ENCODE measurements around the gene WDR73. TPM values are rescaled to one million over a fixed set of nuclear protein-coding genes. Genes with fewer than 3 reads are reported as not detected.
"Not testable (repeated sequence)": the region's sequence is repeated elsewhere in the genome, so short reads cannot be mapped to it uniquely, and the experiment has no call there.

Gene WDR73
- total RNA-seq, 4 donors from 2014 or later: 12.7 to 37.4 (median 26.5) TPM

DNA sequence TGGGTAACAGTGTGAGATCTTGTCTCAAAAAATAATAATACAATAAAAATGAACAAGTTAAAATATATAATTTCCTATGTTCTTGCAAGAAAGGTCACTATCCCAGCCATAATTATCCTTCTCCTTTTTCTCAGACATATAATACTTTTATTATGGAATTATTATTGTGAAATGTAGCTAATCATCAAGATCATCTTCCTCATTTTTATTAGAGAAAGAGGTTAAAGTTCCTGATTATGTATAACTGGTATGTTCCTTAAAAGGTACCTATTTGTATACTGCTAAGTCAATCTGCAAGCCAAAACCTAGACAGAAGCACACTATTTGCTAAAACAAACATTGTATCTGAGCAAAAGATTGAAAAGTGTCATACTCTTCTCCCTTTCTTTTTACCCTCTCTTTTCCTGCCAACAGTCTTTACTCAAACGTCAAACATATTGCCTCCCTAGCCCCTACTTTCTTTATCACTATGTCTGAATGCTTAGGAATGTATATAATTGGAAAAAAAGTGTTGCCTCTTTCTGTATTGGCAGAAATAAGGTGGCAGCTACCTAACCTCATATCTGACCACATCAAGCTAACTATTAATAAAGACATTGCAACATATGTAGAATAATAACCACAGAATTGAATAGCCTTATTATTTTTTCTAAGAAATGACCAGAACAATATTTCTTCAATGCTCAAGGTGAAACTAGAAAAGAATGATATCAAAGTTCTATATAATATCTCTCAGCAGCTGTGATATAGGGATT lies 43.3 kb upstream of the WDR73 start:
- no peak overlapping the region for H3K4me3 ChIP-seq
- TF ChIP-seq POLR2AphosphoS5 (IDR thresholded peaks at IDR 0.05): no peak
- no peak for TF ChIP-seq EP300 (IDR thresholded peaks at IDR 0.05; ENCODE audit: low read depth)
- TF ChIP-seq, protein P1, sequence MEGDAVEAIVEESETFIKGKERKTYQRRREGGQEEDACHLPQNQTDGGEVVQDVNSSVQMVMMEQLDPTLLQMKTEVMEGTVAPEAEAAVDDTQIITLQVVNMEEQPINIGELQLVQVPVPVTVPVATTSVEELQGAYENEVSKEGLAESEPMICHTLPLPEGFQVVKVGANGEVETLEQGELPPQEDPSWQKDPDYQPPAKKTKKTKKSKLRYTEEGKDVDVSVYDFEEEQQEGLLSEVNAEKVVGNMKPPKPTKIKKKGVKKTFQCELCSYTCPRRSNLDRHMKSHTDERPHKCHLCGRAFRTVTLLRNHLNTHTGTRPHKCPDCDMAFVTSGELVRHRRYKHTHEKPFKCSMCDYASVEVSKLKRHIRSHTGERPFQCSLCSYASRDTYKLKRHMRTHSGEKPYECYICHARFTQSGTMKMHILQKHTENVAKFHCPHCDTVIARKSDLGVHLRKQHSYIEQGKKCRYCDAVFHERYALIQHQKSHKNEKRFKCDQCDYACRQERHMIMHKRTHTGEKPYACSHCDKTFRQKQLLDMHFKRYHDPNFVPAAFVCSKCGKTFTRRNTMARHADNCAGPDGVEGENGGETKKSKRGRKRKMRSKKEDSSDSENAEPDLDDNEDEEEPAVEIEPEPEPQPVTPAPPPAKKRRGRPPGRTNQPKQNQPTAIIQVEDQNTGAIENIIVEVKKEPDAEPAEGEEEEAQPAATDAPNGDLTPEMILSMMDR (IDR thresholded peaks at IDR 0.05): no peak
- no peak for TF ChIP-seq POLR2A (IDR thresholded peaks at IDR 0.05)
- no peak overlapping the region for H3K27ac ChIP-seq
- H3K36me3 ChIP-seq: no peaks in the 10 kb centered on the region
- intact Hi-C loops (cut with DNase I; ENCODE audit: low total_unique reads) (no loop called here), in situ Hi-C loops (cut with MboI; ENCODE audit: low pct_ligation_motif_present in 1 of 4, low pct_unique_long_range_greater_than_20kb in 1 of 4, low sequenced_read_pairs in 3 of 4) (no loop called here)
- no peaks in the 10 kb centered on the region for H3K9me3 ChIP-seq
- DNase-seq: no peak
- H3K4me1 ChIP-seq: peaks cover 0 to 20% (median 1%) of the 10 kb centered on the region in 4 donors
- 40 to 54% methylated on average over 1 of the region's 1 CpG for WGBS, 2 donors (ENCODE audit: low coverage in 1 of 2)
- no peaks in the 10 kb centered on the region for H3K27me3 ChIP-seq

DNA sequence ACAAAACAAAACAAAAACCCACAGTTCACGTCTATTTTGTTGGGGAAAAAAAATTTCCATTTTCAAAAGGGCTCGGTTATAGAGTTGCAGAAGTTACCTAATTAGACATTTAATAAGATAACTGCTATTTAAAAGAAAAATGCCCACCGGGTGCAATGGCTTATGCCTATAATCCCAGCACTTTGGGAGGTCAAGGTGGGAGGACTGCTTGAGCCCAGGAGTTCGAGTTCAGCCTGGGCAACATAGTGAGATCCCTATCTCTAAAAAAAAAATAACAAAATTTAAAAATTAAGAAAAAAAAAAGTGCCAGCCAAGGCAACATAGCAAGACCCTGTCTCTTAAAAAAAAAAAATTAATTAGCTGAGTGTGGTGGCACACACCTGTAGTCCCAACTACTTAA lies 42.7 kb upstream of the WDR73 start:
- WGBS, 2 donors (ENCODE audit: low coverage in 1 of 2): 76 to 78% methylated on average over 4 of the region's 4 CpGs
- DNase-seq: no peak
- no peak overlapping the region for H3K4me3 ChIP-seq
- TF ChIP-seq, protein P1 (IDR thresholded peaks at IDR 0.05): no peak
- TF ChIP-seq POLR2A (IDR thresholded peaks at IDR 0.05): no peak
- TF ChIP-seq POLR2AphosphoS5 (IDR thresholded peaks at IDR 0.05): no peak
- no peak for TF ChIP-seq EP300 (IDR thresholded peaks at IDR 0.05; ENCODE audit: low read depth)
- in situ Hi-C loops (cut with MboI; ENCODE audit: low pct_ligation_motif_present in 1 of 4, low pct_unique_long_range_greater_than_20kb in 1 of 4, low sequenced_read_pairs in 3 of 4) (no loop called here), intact Hi-C loops (cut with DNase I; ENCODE audit: low total_unique reads) (no loop called here)
- no peak overlapping the region for H3K27ac ChIP-seq
- H3K4me1 ChIP-seq: peaks cover 0 to 20% (median 0%) of the 10 kb centered on the region in 4 donors
- H3K27me3 ChIP-seq: no peaks in the 10 kb centered on the region
- H3K36me3 ChIP-seq: no peaks in the 10 kb centered on the region
- no peaks in the 10 kb centered on the region for H3K9me3 ChIP-seq

DNA sequence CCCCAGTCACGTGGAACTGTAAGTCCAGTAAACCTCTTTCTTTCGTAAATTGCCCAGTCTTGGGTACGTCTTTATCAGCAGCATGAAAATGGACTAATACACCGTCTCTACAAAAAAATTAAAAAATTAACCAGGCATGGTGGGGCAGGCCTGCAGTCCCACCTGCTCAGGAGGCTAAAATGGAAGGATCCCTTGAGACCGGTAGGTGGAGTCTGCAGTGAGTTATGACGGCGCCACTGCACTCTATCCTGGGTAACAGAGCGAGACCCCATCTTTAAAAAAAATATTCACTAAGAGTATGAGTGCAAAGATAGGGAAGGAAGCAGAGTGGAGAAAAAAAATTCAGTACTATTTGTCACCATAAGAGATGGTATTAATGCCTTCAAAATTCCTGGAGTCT lies 36.3 kb upstream of the WDR73 start:
- Histone ChIP-seq H3K4me1 (peaks cover 0 to 3% (median 0%) of the 10 kb centered on the region in 4 donors), H3K27ac (no peak overlapping the region), H3K4me3 (no peak overlapping the region), H3K9me3 (no peaks in the 10 kb centered on the region), H3K27me3 (no peaks in the 10 kb centered on the region), H3K36me3 (peaks cover 0 to 24% (median 9%) of the 10 kb centered on the region in 4 donors)
- in situ Hi-C loops (cut with MboI; ENCODE audit: low pct_ligation_motif_present in 1 of 4, low pct_unique_long_range_greater_than_20kb in 1 of 4, low sequenced_read_pairs in 3 of 4) (no loop called here), intact Hi-C loops (cut with DNase I; ENCODE audit: low total_unique reads) (no loop called here)
- no peak for DNase-seq
- WGBS, 2 donors (ENCODE audit: low coverage in 1 of 2): 97 to 100% methylated on average over 6 to 8 of the region's 8 CpGs
- TF ChIP-seq, protein P1 (IDR thresholded peaks at IDR 0.05): no peak
- TF ChIP-seq EP300 (IDR thresholded peaks at IDR 0.05; ENCODE audit: low read depth) (no peak), POLR2AphosphoS5 (IDR thresholded peaks at IDR 0.05) (no peak), POLR2A (IDR thresholded peaks at IDR 0.05) (no peak)

DNA sequence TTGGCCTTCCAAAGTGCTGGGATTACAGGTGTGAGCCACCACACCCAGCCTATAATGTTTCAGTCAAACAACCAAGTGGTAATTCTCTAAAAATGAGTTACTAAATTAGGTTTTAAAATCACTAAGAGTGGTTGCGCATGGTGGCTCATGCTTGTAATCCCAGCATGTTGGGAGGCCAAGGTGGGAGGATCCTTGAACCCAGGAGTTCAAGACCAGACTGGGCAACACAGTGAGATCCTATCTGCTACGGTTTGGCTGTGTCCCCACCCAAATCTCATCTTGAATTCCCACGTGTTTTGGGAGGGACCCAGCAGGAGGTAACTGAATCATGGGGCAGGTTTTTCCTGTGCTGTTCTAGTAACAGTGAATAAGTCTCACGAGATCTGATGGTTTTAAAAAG lies 35.8 kb upstream of the WDR73 start:
- 94% methylated on average over 4 of the region's 4 CpGs; no CpG with 5 or more reads in 1 of the 2 donors for WGBS, 2 donors (ENCODE audit: low coverage in 1 of 2)
- H3K9me3 ChIP-seq: no peaks in the 10 kb centered on the region
- no peaks in the 10 kb centered on the region for H3K27me3 ChIP-seq
- no peak for DNase-seq
- H3K4me1 ChIP-seq: peaks cover 0 to 3% (median 0%) of the 10 kb centered on the region in 4 donors
- peaks cover 0 to 24% (median 9%) of the 10 kb centered on the region in 4 donors for H3K36me3 ChIP-seq
- no peak overlapping the region for H3K4me3 ChIP-seq
- H3K27ac ChIP-seq: no peak overlapping the region
- intact Hi-C loops (cut with DNase I; ENCODE audit: low total_unique reads): no loop called here
- in situ Hi-C loops (cut with MboI; ENCODE audit: low pct_ligation_motif_present in 1 of 4, low pct_unique_long_range_greater_than_20kb in 1 of 4, low sequenced_read_pairs in 3 of 4): no loop called here
- TF ChIP-seq, protein P1 (IDR thresholded peaks at IDR 0.05): no peak
- TF ChIP-seq POLR2A (IDR thresholded peaks at IDR 0.05) (no peak), POLR2AphosphoS5 (IDR thresholded peaks at IDR 0.05) (no peak), EP300 (IDR thresholded peaks at IDR 0.05; ENCODE audit: low read depth) (no peak)

DNA sequence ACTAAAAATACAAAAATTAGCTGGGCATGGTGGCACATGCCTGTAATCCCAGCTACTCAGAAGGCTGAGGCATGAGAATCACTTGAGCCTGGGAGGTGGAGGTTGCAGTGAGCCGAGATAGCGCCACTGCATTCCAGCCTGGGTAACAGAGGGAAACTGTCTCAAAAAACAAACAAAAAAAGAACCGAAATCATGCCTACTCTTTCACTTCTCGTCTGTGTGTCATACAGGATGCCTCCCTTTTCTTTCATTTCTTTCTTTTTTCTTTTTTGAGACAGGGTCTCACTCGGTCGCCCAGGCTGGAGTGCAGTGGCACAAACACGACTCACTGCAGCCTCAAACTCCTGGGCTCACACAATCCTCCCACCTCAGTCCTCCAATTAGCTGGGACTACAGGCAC lies 32.4 kb upstream of the WDR73 start:
- H3K27ac ChIP-seq; H3K9me3 ChIP-seq; DNase-seq; H3K4me1 ChIP-seq; H3K27me3 ChIP-seq; H3K4me3 ChIP-seq; in situ Hi-C loops (cut with MboI; ENCODE audit: low pct_ligation_motif_present in 1 of 4, low pct_unique_long_range_greater_than_20kb in 1 of 4, low sequenced_read_pairs in 3 of 4); intact Hi-C loops (cut with DNase I; ENCODE audit: low total_unique reads): not testable (repeated sequence)
- 82% methylated on average over 7 of the region's 7 CpGs for WGBS, 2 donors (ENCODE audit: low coverage in 1 of 2)
- peaks cover 0 to 36% (median 9%) of the 10 kb centered on the region in 4 donors for H3K36me3 ChIP-seq
